Activated T-cell treated with anti-CD3 and anti-CD28 coated beads for 4 hours (primary cell): Measurements from ENCODE around the gene GAGE10.
"Not testable (repeated sequence)": the region's sequence is repeated elsewhere in the genome, so short reads cannot be mapped to it uniquely, and the experiment has no call there.

Experiments used
- DNase-seq: peaks from one replicate; pipeline ENCODE4 v3.0.0-alpha.2; 2020

Gene GAGE10

GRCh38 chrX:49276671-49277534 is 26.5 kb upstream of the GAGE10 start:
- DNase-seq = no peak

DNA sequence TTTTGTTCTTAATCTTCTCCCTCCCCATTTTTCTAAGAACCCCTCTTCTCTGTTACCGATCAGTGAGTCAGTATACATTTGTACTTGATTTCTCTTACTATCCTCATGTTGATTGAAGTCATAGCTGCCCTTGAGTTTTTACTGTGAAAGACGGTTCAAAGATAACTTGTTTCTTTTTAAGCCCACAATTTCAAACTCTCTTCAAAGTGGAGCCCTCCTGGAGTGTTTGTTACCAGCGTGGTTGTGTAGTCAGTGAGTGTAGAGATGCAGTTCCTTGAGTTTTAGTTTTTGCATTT is 26.0 kb upstream of the GAGE10 start:
- no peak for DNase-seq

- DNase-seq = no peak
These were observed 25.4 kb upstream of the GAGE10 start for GRCh38 chrX:49278081-49278480.

DNA sequence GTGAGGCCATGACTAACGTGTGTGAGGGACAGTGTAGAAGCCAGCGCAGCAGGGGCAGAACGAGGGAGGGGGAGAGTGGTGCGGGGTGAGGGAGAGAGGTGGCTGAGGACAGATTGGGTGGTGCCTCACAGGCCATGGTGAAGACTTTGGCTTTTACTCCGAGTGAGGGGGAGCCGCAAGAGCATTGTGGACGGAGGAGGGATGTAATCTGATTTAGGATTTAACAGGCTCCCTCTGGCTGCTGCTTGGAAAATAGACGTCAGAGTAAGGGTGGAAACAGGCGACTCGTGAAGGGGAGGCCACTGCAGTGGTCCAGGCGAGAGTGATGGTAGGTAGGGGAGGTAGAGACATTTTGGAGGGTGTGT is 20.8 kb upstream of the GAGE10 start:
- no peak for DNase-seq

GRCh38 chrX:49284212-49284611 is 19.2 kb upstream of the GAGE10 start:
- DNase-seq = no peak

- DNase-seq = no peak
These were observed 17.3 kb upstream of the GAGE10 start for GRCh38 chrX:49286136-49286535.

GRCh38 chrX:49286581-49286980 is 16.9 kb upstream of the GAGE10 start:
- no peak for DNase-seq

- DNase-seq = no peak
These were observed 15.8 kb upstream of the GAGE10 start for GRCh38 chrX:49287665-49288064.

- no peak for DNase-seq
These were observed 13.2 kb upstream of the GAGE10 start for GRCh38 chrX:49290215-49290614.

DNA sequence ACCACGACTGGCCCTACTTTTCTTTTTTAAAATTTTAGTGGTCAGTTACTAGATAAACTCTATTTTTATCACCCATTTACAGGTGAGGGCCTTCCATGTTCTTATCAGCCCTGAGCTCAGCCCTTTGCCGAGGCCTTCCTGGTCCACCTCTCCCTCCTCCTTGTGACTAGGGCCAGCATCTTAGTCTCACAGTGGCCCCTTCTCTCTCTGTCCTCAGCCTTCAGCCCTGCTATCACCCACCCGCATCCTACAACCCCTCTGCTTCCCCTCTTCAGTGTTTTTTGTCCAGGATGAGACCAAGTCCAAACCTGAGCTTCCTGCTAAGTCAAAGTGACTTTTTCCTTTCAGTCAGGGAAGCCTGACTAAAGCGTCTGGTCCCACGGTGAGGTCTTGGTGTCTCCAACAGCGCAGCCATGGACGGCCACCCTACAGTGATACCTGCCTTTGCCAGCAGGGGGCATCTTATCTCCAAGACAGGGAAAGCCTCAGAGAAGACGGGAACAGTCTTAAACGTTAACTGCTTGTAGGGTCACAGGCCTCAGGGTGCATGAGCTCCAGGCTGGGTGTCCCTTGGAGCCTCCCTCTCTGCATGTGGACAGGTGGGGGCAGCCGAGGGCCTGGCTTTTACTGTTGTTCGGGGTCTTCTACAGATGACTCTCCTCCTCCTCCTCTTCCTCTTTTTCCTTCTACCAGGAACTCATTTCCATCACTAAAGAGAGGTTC is 11.7 kb upstream of the GAGE10 start:
- DNase-seq = peak; percentile 56

- DNase-seq = no peak
These were observed 10.8 kb upstream of the GAGE10 start for GRCh38 chrX:49292400-49293362.

- DNase-seq = not testable (repeated sequence)
These were observed 4.2 kb upstream of the GAGE10 start for GRCh38 chrX:49299293-49299692.

DNA sequence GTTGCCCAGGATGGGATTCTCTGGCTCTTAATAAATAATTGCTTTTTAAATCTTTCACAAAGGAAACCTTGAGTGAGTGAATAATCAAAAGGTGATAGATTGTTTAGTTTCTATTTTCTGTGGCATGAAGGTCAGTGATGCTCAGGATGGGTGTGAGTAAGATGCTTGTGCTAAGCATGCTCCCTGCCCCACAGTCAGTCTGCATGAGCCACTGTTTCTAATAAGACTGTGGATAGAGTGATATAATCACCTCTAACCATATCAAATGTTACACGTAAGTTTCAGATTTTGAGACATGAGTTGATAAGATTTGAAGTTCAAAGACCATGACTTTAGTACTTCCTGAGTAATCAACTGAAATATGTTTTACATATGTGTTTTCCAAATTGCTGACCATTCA is 2.7 kb upstream of the GAGE10 start:
- no peak for DNase-seq

DNA sequence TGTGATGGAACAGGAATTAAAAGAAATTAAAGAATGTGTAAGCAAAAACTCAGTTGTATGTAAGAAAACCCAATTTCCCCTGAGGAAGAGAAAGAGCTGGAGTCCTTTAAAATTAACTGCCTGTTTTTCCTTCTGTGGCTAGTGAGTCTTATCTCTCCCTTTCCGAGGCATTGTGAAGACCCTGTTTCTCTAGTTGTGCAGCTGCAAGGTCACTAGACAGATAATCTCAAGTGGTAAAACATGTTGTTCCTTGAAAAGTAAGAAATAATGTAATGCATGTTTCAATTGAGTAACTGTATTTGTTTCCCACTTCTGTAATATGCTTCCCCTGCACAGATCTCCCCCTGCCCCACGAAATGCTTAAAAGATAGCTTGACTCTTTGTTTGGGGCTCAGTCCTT is 4.3 kb downstream of the GAGE10 start:
- not testable (repeated sequence) for DNase-seq

GRCh38 chrX:49308604-49309269 is 5.3 kb downstream of the GAGE10 start:
- DNase-seq = no peak

DNA sequence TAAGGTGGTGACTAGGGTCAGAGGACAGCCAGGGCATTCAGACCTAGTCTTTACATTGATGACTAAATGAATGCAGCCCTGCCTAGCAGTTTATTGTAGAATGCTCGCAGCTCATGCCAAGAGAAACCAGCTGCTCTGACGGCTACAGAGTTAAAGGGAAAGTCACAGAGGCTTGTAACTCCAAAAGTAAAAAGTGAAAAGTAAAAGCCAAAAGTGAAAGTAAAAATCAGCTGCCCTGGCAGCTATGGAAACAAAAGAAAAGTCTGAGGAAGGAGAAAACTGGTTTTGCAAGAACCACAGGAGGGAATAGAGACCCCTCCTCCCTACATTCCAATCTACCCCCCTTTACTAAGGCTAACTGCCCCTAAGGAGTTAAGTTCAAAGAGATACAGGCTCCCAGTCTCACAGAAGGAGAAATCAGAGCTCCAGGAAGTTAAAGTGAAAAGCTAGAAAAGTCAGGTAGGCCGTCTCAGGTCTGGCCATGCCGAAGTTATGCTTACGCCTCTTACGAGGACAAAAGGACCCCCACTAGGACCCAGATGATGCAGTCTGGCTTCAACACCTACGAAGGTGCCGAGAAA is 6.0 kb downstream of the GAGE10 start:
- no peak for DNase-seq

DNA sequence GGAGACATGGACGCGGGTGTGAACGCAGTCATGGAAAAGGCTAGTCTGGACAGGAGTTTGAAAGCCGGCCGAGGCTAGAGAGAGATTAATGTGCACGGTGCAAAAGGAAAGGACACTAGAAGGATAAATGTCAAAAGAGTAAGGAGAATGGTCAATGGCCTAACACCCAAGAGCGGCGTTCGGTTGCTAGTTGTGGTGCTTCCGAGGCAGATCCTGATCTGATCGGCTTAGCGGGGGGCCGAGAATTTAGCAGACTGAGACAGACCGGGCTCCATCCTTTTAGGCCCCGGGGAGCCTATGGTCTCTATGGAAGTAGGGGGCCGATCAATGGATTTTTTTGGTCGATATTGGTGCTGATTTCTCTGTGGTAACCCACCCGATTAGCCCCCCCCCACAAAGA is 6.9 kb downstream of the GAGE10 start:
- DNase-seq = no peak

DNA sequence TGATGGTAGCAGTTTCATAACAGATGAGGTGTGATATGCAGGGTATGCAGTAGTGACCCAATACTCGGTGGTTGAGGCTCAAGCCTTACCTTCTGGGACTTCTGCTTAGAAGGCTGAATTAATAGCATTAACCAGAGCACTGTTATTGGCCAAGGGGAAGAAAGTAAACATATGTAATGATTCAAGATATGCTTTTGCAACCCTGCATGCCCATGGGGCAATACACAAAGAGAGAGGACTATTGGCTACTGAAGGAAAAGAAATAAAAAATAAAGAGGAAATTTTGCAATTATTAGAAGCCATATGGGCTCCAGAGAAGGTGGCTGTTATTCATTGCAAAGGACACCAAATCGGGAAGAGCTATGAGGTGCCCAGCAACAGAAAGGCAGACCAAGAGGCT is 8.7 kb downstream of the GAGE10 start:
- DNase-seq = no peak

- no peak for DNase-seq
These were observed 12.6 kb downstream of the GAGE10 start for GRCh38 chrX:49316085-49316484.

GRCh38 chrX:49321737-49322136 is 18.3 kb downstream of the GAGE10 start, which contains the start of gene GAGE12J:
Gene GAGE12J (plus strand): TSS chrX:49322037. CDS start chrX:49323194, 1,157 bp downstream.
- DNase-seq = not testable (repeated sequence)

- DNase-seq = not testable (repeated sequence)
These were observed 18.8 kb downstream of the GAGE10 start for GRCh38 chrX:49322266-49322665.

DNA sequence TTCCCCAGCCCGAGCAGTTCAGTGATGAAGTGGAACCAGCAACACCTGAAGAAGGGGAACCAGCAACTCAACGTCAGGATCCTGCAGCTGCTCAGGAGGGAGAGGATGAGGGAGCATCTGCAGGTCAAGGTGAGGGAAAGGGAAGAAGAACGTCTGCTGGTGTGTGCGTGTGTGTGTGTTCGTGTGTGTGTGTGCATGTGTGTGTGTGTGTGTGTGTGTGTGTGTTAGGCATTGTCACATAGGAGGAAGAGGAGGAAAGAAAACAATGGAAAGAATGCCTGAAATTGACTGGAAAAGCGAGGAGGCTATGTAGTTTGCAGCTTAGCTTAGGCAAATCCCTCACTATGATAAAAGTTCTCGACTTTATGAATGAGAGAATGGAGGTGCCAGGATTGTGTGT is 20.3 kb downstream of the GAGE10 start:
- not testable (repeated sequence) for DNase-seq
